CD4-positive, alpha-beta memory T cell (primary cell): Measurements from ENCODE around the gene LMF1. TPM values are rescaled to one million over a fixed set of nuclear protein-coding genes. Genes with fewer than 3 reads are reported as not detected.

ENCODE experiments used
- CTCF ChIA-PET: fragments of 350-600 bp; sonication (Branson Sonifier 250); formaldehyde crosslinking; loops from one replicate; lab custom pipeline; 2021; ENCODE audit warnings: inconsistent platforms; ENCODE audit not compliant: partially characterized antibody; lab: Charles Lee
- POLR2A ChIA-PET: fragments of 350-600 bp; sonication (Branson Sonifier 250); formaldehyde crosslinking; loops from one replicate; lab custom pipeline; 2021; ENCODE audit not compliant: partially characterized antibody; lab: Charles Lee
- DNase-seq, 5 donors: peaks; one replicate each; pipeline versions ENCODE4 v3.0.0 to v3.0.0-alpha.2; 2020 to 2022; ENCODE audit warnings: mixed read lengths in 1 of 5
- H3K27ac ChIP-seq: one replicate; pipeline ENCODE4 v1.7.0; 2013; ENCODE audit warnings: low read depth, low read length
- H3K27me3 ChIP-seq: 2 replicates; pipeline ENCODE4 v1.7.0; 2013; ENCODE audit warnings: mild to moderate bottlenecking, low read length, moderate library complexity; ENCODE audit not compliant: insufficient read depth
- H3K36me3 ChIP-seq: 2 replicates; pipeline ENCODE4 v1.7.0; 2013; ENCODE audit warnings: mild to moderate bottlenecking, low read length, moderate library complexity; ENCODE audit not compliant: insufficient read depth
- H3K4me1 ChIP-seq: 2 replicates; pipeline ENCODE4 v1.7.0; 2013; ENCODE audit warnings: mild to moderate bottlenecking, low read length, moderate library complexity; ENCODE audit not compliant: insufficient read depth
- H3K4me3 ChIP-seq, 2 donors: one replicate each; pipeline ENCODE4 v1.7.0; 2013; ENCODE audit warnings: low read length in 2 of 2, mild to moderate bottlenecking in 1 of 2
- H3K9me3 ChIP-seq, 2 donors: one replicate each; pipeline ENCODE4 v1.7.0; 2013; ENCODE audit warnings: low read length in 2 of 2, control low read depth in 1 of 2; ENCODE audit not compliant: control insufficient read depth in 1 of 2
- H3K27ac Mint-ChIP-seq, 7 donors: one replicate each; pipeline ENCODE4 v1.8.0; 2020 to 2021; ENCODE audit warnings: mixed read lengths in 7 of 7, mild to moderate bottlenecking in 6 of 7, inconsistent platforms in 3 of 7, moderate library complexity in 3 of 7
- H3K27me3 Mint-ChIP-seq, 2 donors: one replicate each; pipeline ENCODE4 v1.8.0; 2020 to 2021; ENCODE audit warnings: mixed read lengths in 2 of 2
- H3K36me3 Mint-ChIP-seq, 2 donors: one replicate each; pipeline ENCODE4 v1.8.0; 2020 to 2021; ENCODE audit warnings: mixed read lengths in 2 of 2, inconsistent platforms in 1 of 2, mild to moderate bottlenecking in 1 of 2
- H3K4me1 Mint-ChIP-seq, 4 donors: one replicate each; pipeline ENCODE4 v1.8.0; 2020 to 2021; ENCODE audit warnings: mixed read lengths in 4 of 4, mild to moderate bottlenecking in 1 of 4
- H3K4me3 Mint-ChIP-seq, 8 donors: one replicate each; pipeline ENCODE4 v1.8.0; 2020 to 2021; ENCODE audit warnings: mixed read lengths in 8 of 8, mild to moderate bottlenecking in 7 of 8, moderate library complexity in 6 of 8, inconsistent platforms in 3 of 8
- H3K9me3 Mint-ChIP-seq, 8 donors: one replicate each; pipeline ENCODE4 v1.8.0; 2020 to 2021; ENCODE audit warnings: mixed read lengths in 8 of 8, mild to moderate bottlenecking in 5 of 8, inconsistent platforms in 3 of 8, moderate library complexity in 1 of 8
- intact Hi-C: fragments of 100-400 bp; cut with micrococcal nuclease; formaldehyde crosslinking; loops from one replicate; pipeline ENCODE4 v1.15.1; 2023
- polyA plus RNA-seq, 2 donors: library from polyadenylated mRNA; unstranded; fragments of 300-500 nt; fragmentation: Illumina TruSeq; gene quantifications; one replicate each; pipeline ENCODE4 v1.2.3, GENCODE V29; 2021
- total RNA-seq, 2 experiments: library from RNA; stranded (reverse); gene quantifications; one replicate each; pipeline ENCODE4 v1.2.3, GENCODE V29; 2021

The LMF1 gene
- total and polyA plus RNA-seq, 4 experiments from 2014 or later, result 8.5 to 59.7 (median 32.6) TPM

- no peaks in the 10 kb centered on the region for H3K9me3 ChIP-seq
- no peaks in the 10 kb centered on the region for H3K36me3 ChIP-seq
- Mint-ChIP-seq H3K9me3 (no peaks in the 10 kb centered on the region), H3K36me3 (peaks cover 18 to 34% of the 10 kb centered on the region in 2 donors), H3K4me1 (peaks cover 0 to 2% (median 0%) of the 10 kb centered on the region in 4 donors), H3K27me3 (no peaks in the 10 kb centered on the region), H3K4me3 (no peak overlapping the region), H3K27ac (no peak overlapping the region)
- POLR2A ChIA-PET, result no interaction called here
- H3K4me1 ChIP-seq, result no peaks in the 10 kb centered on the region
- no peak overlapping the region for H3K4me3 ChIP-seq
- H3K27me3 ChIP-seq, result no peaks in the 10 kb centered on the region
- H3K27ac ChIP-seq, result no peak overlapping the region
- CTCF ChIA-PET, result no interaction called here
- DNase-seq, result no peak
- intact Hi-C loops, result no loop called here
Measured at GRCh38 chr16:931626-932500, 38.9 kb downstream of the LMF1 start.

- no peak overlapping the region for H3K4me3 Mint-ChIP-seq
- Histone ChIP-seq H3K9me3 (no peaks in the 10 kb centered on the region), H3K4me1 (no peaks in the 10 kb centered on the region), H3K27me3 (no peaks in the 10 kb centered on the region), H3K36me3 (no peaks in the 10 kb centered on the region), H3K4me3 (no peak overlapping the region), H3K27ac (no peak overlapping the region)
- ChIA-PET CTCF (no interaction called here), POLR2A (no interaction called here)
- H3K27ac Mint-ChIP-seq, result no peak overlapping the region
- peaks cover 21 to 34% of the 10 kb centered on the region in 2 donors for H3K36me3 Mint-ChIP-seq
- intact Hi-C loops, result no loop called here
- DNase-seq, result no peak
- H3K4me1 Mint-ChIP-seq, result peaks cover 0 to 4% (median under 1%) of the 10 kb centered on the region in 4 donors
- peaks cover 0 to 2% (median 0%) of the 10 kb centered on the region in 8 donors for H3K9me3 Mint-ChIP-seq
- H3K27me3 Mint-ChIP-seq, result no peaks in the 10 kb centered on the region
Measured at GRCh38 chr16:931171-931570, 39.6 kb downstream of the LMF1 start.

- Mint-ChIP-seq H3K36me3 (peaks cover 22 to 38% of the 10 kb centered on the region in 2 donors), H3K4me1 (peaks cover 0 to 3% (median under 1%) of the 10 kb centered on the region in 4 donors), H3K4me3 (no peak overlapping the region), H3K27me3 (no peaks in the 10 kb centered on the region), H3K27ac (no peak overlapping the region), H3K9me3 (peaks cover 0 to 3% (median 0%) of the 10 kb centered on the region in 8 donors)
- H3K4me1 ChIP-seq, result no peaks in the 10 kb centered on the region
- intact Hi-C loops, result no loop called here
- H3K9me3 ChIP-seq, result no peaks in the 10 kb centered on the region
- no peak overlapping the region for H3K4me3 ChIP-seq
- no peak for DNase-seq
- POLR2A ChIA-PET, result no interaction called here
- H3K27ac ChIP-seq, result no peak overlapping the region
- no peaks in the 10 kb centered on the region for H3K27me3 ChIP-seq
- peaks cover 4% of the 10 kb centered on the region for H3K36me3 ChIP-seq
- CTCF ChIA-PET, result no interaction called here
Measured at GRCh38 chr16:930511-930910, 40.3 kb downstream of the LMF1 start.

- ChIA-PET CTCF (no interaction called here), POLR2A (no interaction called here)
- H3K27me3 ChIP-seq, result no peaks in the 10 kb centered on the region
- no peaks in the 10 kb centered on the region for H3K9me3 ChIP-seq
- H3K36me3 ChIP-seq, result peaks cover 4% of the 10 kb centered on the region
- no peaks in the 10 kb centered on the region for H3K4me1 ChIP-seq
- intact Hi-C loops, result no loop called here
- peaks cover 0 to 3% (median under 1%) of the 10 kb centered on the region in 4 donors for H3K4me1 Mint-ChIP-seq
- H3K27me3 Mint-ChIP-seq, result no peaks in the 10 kb centered on the region
- no peak overlapping the region for H3K4me3 ChIP-seq
- no peak for DNase-seq
- no peak overlapping the region for H3K4me3 Mint-ChIP-seq
- H3K9me3 Mint-ChIP-seq, result peaks cover 0 to 3% (median 0%) of the 10 kb centered on the region in 8 donors
- H3K27ac ChIP-seq, result no peak overlapping the region
- H3K36me3 Mint-ChIP-seq, result peaks cover 23 to 38% of the 10 kb centered on the region in 2 donors
- no peak overlapping the region for H3K27ac Mint-ChIP-seq
Measured at GRCh38 chr16:930076-930475, 40.7 kb downstream of the LMF1 start.

- Histone ChIP-seq H3K27ac (no peak overlapping the region), H3K4me3 (no peak overlapping the region), H3K27me3 (no peaks in the 10 kb centered on the region), H3K36me3 (peaks cover 4% of the 10 kb centered on the region), H3K9me3 (no peaks in the 10 kb centered on the region), H3K4me1 (no peaks in the 10 kb centered on the region)
- Mint-ChIP-seq H3K4me3 (no peak overlapping the region), H3K9me3 (peaks cover 0 to 3% (median 0%) of the 10 kb centered on the region in 8 donors), H3K4me1 (peaks cover 0 to 3% (median under 1%) of the 10 kb centered on the region in 4 donors), H3K36me3 (peaks cover 29 to 39% of the 10 kb centered on the region in 2 donors), H3K27me3 (no peaks in the 10 kb centered on the region), H3K27ac (no peak overlapping the region)
- ChIA-PET POLR2A (no interaction called here), CTCF (no interaction called here)
- intact Hi-C loops, result no loop called here
- DNase-seq, result no peak
Measured at GRCh38 chr16:929227-930073, 41.3 kb downstream of the LMF1 start.

- Mint-ChIP-seq H3K9me3 (peaks cover 0 to 3% (median 0%) of the 10 kb centered on the region in 8 donors), H3K4me3 (no peak overlapping the region), H3K4me1 (peaks cover 0 to 3% (median under 1%) of the 10 kb centered on the region in 4 donors), H3K27ac (no peak overlapping the region), H3K27me3 (no peaks in the 10 kb centered on the region), H3K36me3 (peaks cover 24 to 34% of the 10 kb centered on the region in 2 donors)
- Histone ChIP-seq H3K36me3 (peaks cover 4% of the 10 kb centered on the region), H3K4me1 (no peaks in the 10 kb centered on the region), H3K27me3 (no peaks in the 10 kb centered on the region), H3K27ac (no peak overlapping the region), H3K9me3 (no peaks in the 10 kb centered on the region), H3K4me3 (no peak overlapping the region)
- intact Hi-C loops, result no loop called here
- CTCF ChIA-PET, result no interaction called here
- POLR2A ChIA-PET, result no interaction called here
- no peak for DNase-seq
Measured at GRCh38 chr16:928526-928925, 42.3 kb downstream of the LMF1 start.

- intact Hi-C loops, result no loop called here
- peaks cover 4% of the 10 kb centered on the region for H3K36me3 ChIP-seq
- ChIA-PET POLR2A (no interaction called here), CTCF (no interaction called here)
- peaks cover 0 to 3% (median under 1%) of the 10 kb centered on the region in 4 donors for H3K4me1 Mint-ChIP-seq
- H3K4me1 ChIP-seq, result no peaks in the 10 kb centered on the region
- H3K27ac Mint-ChIP-seq, result no peak overlapping the region
- H3K4me3 ChIP-seq, result no peak overlapping the region
- DNase-seq, result no peak
- no peak overlapping the region for H3K4me3 Mint-ChIP-seq
- H3K9me3 ChIP-seq, result no peaks in the 10 kb centered on the region
- peaks cover 0 to 3% (median 0%) of the 10 kb centered on the region in 8 donors for H3K9me3 Mint-ChIP-seq
- peaks cover 20 to 33% of the 10 kb centered on the region in 2 donors for H3K36me3 Mint-ChIP-seq
- H3K27ac ChIP-seq, result no peak overlapping the region
- H3K27me3 ChIP-seq, result no peaks in the 10 kb centered on the region
- H3K27me3 Mint-ChIP-seq, result no peaks in the 10 kb centered on the region
Measured at GRCh38 chr16:927931-928330, 42.9 kb downstream of the LMF1 start.
